H9 (cell line): ENCODE results near the gene LMO1. TPM values are rescaled to one million over a fixed set of nuclear protein-coding genes. Genes with fewer than 3 reads are reported as not detected.

Experiments used
- DNase-seq: peaks from one replicate; pipeline ENCODE4 v3.0.0-alpha.2; 2017
- H2AFZ ChIP-seq: one replicate; pipeline ENCODE4 v1.6.1; 2013; ENCODE audit warnings: mild to moderate bottlenecking, low read length, control low read depth, moderate library complexity
- H2AK5ac ChIP-seq: 2 replicates; pipeline ENCODE4 v1.6.1; 2013; ENCODE audit warnings: low read length, control low read depth, mixed read lengths; ENCODE audit not compliant: insufficient read length
- H2BK120ac ChIP-seq: one replicate; pipeline ENCODE4 v1.6.1; 2013; ENCODE audit warnings: low read depth, mild to moderate bottlenecking, low read length, control low read depth, inconsistent platforms; ENCODE audit not compliant: poor library complexity, severe bottlenecking
- H2BK12ac ChIP-seq: 2 replicates; pipeline ENCODE4 v1.6.1; 2013; ENCODE audit warnings: low read length, control low read depth, mixed read lengths, low read depth; ENCODE audit not compliant: insufficient read length
- H2BK15ac ChIP-seq: 2 replicates; pipeline ENCODE4 v1.6.1; 2013; ENCODE audit warnings: low read depth, low read length, control low read depth
- H2BK20ac ChIP-seq: one replicate; pipeline ENCODE4 v1.6.1; 2013; ENCODE audit warnings: low read depth, mild to moderate bottlenecking, low read length, control low read depth, inconsistent platforms; ENCODE audit not compliant: poor library complexity, severe bottlenecking
- H2BK5ac ChIP-seq: 2 replicates; pipeline ENCODE4 v1.6.1; 2013; ENCODE audit warnings: low read length, control low read depth, mixed read lengths; ENCODE audit not compliant: insufficient read length
- H3K14ac ChIP-seq: 2 replicates; pipeline ENCODE4 v1.6.1; 2013; ENCODE audit warnings: low read length, control low read depth; ENCODE audit not compliant: insufficient read depth
- H3K18ac ChIP-seq: 2 replicates; pipeline ENCODE4 v1.6.1; 2013; ENCODE audit warnings: low read depth, mild to moderate bottlenecking, mixed read lengths, low read length, control low read depth; ENCODE audit not compliant: insufficient read length
- H3K23ac ChIP-seq: 2 replicates; pipeline ENCODE4 v1.6.1; 2013; ENCODE audit warnings: low read length, control low read depth, mixed read lengths, low read depth; ENCODE audit not compliant: insufficient read length
- H3K23me2 ChIP-seq: 2 replicates; pipeline ENCODE4 v1.6.1; 2013; ENCODE audit warnings: low read depth, mild to moderate bottlenecking, mixed read lengths, low read length, control low read depth; ENCODE audit not compliant: insufficient read length, poor library complexity, severe bottlenecking
- H3K27ac ChIP-seq: 2 replicates; pipeline ENCODE4 v1.5.1; 2013; ENCODE audit warnings: low read length, control low read depth, mixed read lengths, low read depth; ENCODE audit not compliant: insufficient read length
- H3K27me3 ChIP-seq: 2 replicates; pipeline ENCODE4 v1.6.1; 2013; ENCODE audit warnings: low read length, control low read depth, inconsistent platforms; ENCODE audit not compliant: insufficient read depth
- H3K4ac ChIP-seq: 2 replicates; pipeline ENCODE4 v1.6.1; 2013; ENCODE audit warnings: low read depth, mild to moderate bottlenecking, control low read depth, inconsistent platforms, low read length, moderate library complexity
- H3K4me1 ChIP-seq: 2 replicates; pipeline ENCODE4 v1.6.1; 2013; ENCODE audit warnings: low read length, control low read depth, inconsistent platforms; ENCODE audit not compliant: insufficient read depth
- H3K4me2 ChIP-seq: 2 replicates; pipeline ENCODE4 v1.6.1; 2013; ENCODE audit warnings: low read length, control low read depth, mixed read lengths; ENCODE audit not compliant: insufficient read length, insufficient read depth
- H3K56ac ChIP-seq: 2 replicates; pipeline ENCODE4 v1.6.1; 2013; ENCODE audit warnings: low read depth, mild to moderate bottlenecking, mixed read lengths, low read length, control low read depth; ENCODE audit not compliant: insufficient read length
- H3K79me1 ChIP-seq: 2 replicates; pipeline ENCODE4 v1.6.1; 2013; ENCODE audit warnings: low read depth, mild to moderate bottlenecking, moderate library complexity, low read length, control low read depth, inconsistent platforms; ENCODE audit not compliant: insufficient read depth, poor library complexity, severe bottlenecking
- H3K79me2 ChIP-seq: 2 replicates; pipeline ENCODE4 v1.6.1; 2013; ENCODE audit warnings: low read length, control low read depth, inconsistent platforms; ENCODE audit not compliant: insufficient read depth
- H3K9ac ChIP-seq: 2 replicates; pipeline ENCODE4 v1.6.1; 2013; ENCODE audit warnings: low read length, control low read depth, mixed read lengths; ENCODE audit not compliant: insufficient read length; ENCODE audit errors: extremely low read depth
- H3K9me3 ChIP-seq: one replicate; pipeline ENCODE4 v1.6.1; 2013; ENCODE audit warnings: low read depth, low read length, inconsistent platforms; ENCODE audit not compliant: control insufficient read depth
- H3T11ph ChIP-seq: one replicate; pipeline ENCODE4 v1.6.1; 2013; ENCODE audit warnings: mild to moderate bottlenecking, low read length, control low read depth, inconsistent platforms
- H4K20me1 ChIP-seq: one replicate; pipeline ENCODE4 v1.6.1; 2013; ENCODE audit not compliant: control insufficient read depth, insufficient read length, insufficient read depth
- H4K5ac ChIP-seq: 2 replicates; pipeline ENCODE4 v1.6.1; 2013; ENCODE audit warnings: low read depth, mild to moderate bottlenecking, mixed read lengths, low read length, control low read depth; ENCODE audit not compliant: insufficient read length
- H4K8ac ChIP-seq: replicated peaks from 2 replicates; pipeline ENCODE4 v1.6.1; 2013; ENCODE audit warnings: low read length, control low read depth, mixed read lengths, low read depth; ENCODE audit not compliant: insufficient read length
- H4K91ac ChIP-seq: 2 replicates; pipeline ENCODE4 v1.6.1; 2013; ENCODE audit warnings: low read depth, mild to moderate bottlenecking, moderate library complexity, mixed read lengths, low read length, control low read depth; ENCODE audit not compliant: insufficient read length
- H3K27ac Mint-ChIP-seq, 3 experiments: 2 replicates in 2 of 3; 3 replicates in 1 of 3; pipeline ENCODE4 v1.8.0; 2020 to 2021; ENCODE audit warnings: mixed read lengths in 3 of 3, mild to moderate bottlenecking in 1 of 3, moderate library complexity in 1 of 3
- H3K27me3 Mint-ChIP-seq: 2 replicates; pipeline ENCODE4 v1.8.0; 2021; ENCODE audit warnings: low read depth, mild to moderate bottlenecking, moderate library complexity, mixed read lengths
- H3K36me3 Mint-ChIP-seq, 3 experiments: 2 replicates in 2 of 3; 3 replicates in 1 of 3; pipeline ENCODE4 v1.8.0; 2020 to 2021; ENCODE audit warnings: low read depth in 3 of 3, mixed read lengths in 3 of 3; ENCODE audit not compliant: insufficient read depth in 1 of 3
- H3K4me1 Mint-ChIP-seq, 2 experiments: 2 replicates each; pipeline ENCODE4 v1.8.0; 2020; ENCODE audit warnings: mixed read lengths in 2 of 2
- H3K4me3 Mint-ChIP-seq, 2 experiments: 2 replicates in 1 of 2; 3 replicates in 1 of 2; pipeline ENCODE4 v1.8.0; 2020 to 2021; ENCODE audit warnings: mild to moderate bottlenecking in 2 of 2, mixed read lengths in 2 of 2, moderate library complexity in 1 of 2
- H3K9me3 Mint-ChIP-seq, 2 experiments: 2 replicates in 1 of 2; 3 replicates in 1 of 2; pipeline ENCODE4 v1.8.0; 2020; ENCODE audit warnings: mild to moderate bottlenecking in 2 of 2, mixed read lengths in 2 of 2, moderate library complexity in 1 of 2
- WGBS: extraction: QIAGEN DNeasy Blood & Tissue Kit; methylation state at CpG from one replicate; pipeline ENCODE4 v1.1.7; 2013; ENCODE audit warnings: missing lambda C conversion rate, low lambda C conversion rate, mixed read lengths; ENCODE audit not compliant: insufficient read length; ENCODE audit errors: extremely low coverage; 5-methylcytosine and 5-hydroxymethylcytosine counted together
- total RNA-seq: library from RNA; stranded (reverse); gene quantifications from 2 replicates; pipeline ENCODE4 v1.2.1, GENCODE V29; 2021
- TF ChIP-seq, protein P1 (sequence below): fragments of 200-600 bp; sonication (generic); conservative IDR thresholded peaks from 3 replicates; pipeline ENCODE4 v1.8.0; 2021; ENCODE audit warnings: antibody characterized with exemption, mild to moderate bottlenecking

Gene LMO1
- total RNA-seq, 1 experiment from 2014 or later: 0.50 TPM

DNA sequence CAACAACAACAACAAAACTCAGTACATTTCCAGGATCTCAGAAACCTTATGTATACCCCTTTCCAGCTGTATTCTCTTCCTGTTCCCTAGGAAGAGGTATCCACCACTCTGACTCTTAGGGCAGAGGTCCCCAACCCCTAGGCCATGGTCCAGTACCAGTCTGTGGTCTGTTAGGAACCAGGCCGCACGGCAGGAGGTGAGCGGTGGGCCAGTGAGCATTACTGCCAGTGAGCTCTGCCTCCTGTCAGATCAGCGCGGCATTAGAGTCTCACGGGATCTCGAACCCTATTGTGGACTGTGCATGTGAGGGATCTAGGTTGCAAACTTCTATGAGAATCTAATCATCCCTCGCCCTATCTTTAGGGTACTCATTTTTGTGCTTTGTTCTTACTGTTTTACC, 43.9 kb upstream of the LMO1 start:
- Histone ChIP-seq H3K4me2 (no peak overlapping the region), H2BK120ac (no peak overlapping the region), H3K9ac (no peak overlapping the region), H4K8ac (no peak overlapping the region), H3T11ph (no peak overlapping the region), H3K56ac (no peak overlapping the region), H3K27ac (no peak overlapping the region), H3K4me1 (no peaks in the 10 kb centered on the region), H4K91ac (no peak overlapping the region), H2BK15ac (no peak overlapping the region), H3K27me3 (no peaks in the 10 kb centered on the region), H3K9me3 (no peaks in the 10 kb centered on the region), H2BK12ac (no peak overlapping the region), H2BK20ac (no peak overlapping the region), H4K20me1 (no peaks in the 10 kb centered on the region), H3K18ac (no peak overlapping the region), H4K5ac (no peak overlapping the region), H2BK5ac (no peak overlapping the region), H2AK5ac (no peak overlapping the region), H3K79me1 (no peaks in the 10 kb centered on the region), H2AFZ (no peak overlapping the region), H3K79me2 (no peaks in the 10 kb centered on the region), H3K23me2 (no peaks in the 10 kb centered on the region), H3K23ac (no peak overlapping the region), H3K4ac (no peak overlapping the region), H3K14ac (no peak overlapping the region)
- DNase-seq: no peak
- Mint-ChIP-seq H3K4me3 (no peak overlapping the region), H3K36me3 (peaks cover 0 to 6% (median 0%) of the 10 kb centered on the region in 3 experiments; a peak in 4 of 7 replicates), H3K27me3 (peaks cover 7% of the 10 kb centered on the region), H3K4me1 (peaks cover 2 to 29% of the 10 kb centered on the region in 2 experiments), H3K27ac (no peak overlapping the region), H3K9me3 (peaks cover 9 to 21% of the 10 kb centered on the region in 2 experiments)
- WGBS: no CpG with 5 or more reads among the region's 8 CpGs
- TF ChIP-seq, protein P1, sequence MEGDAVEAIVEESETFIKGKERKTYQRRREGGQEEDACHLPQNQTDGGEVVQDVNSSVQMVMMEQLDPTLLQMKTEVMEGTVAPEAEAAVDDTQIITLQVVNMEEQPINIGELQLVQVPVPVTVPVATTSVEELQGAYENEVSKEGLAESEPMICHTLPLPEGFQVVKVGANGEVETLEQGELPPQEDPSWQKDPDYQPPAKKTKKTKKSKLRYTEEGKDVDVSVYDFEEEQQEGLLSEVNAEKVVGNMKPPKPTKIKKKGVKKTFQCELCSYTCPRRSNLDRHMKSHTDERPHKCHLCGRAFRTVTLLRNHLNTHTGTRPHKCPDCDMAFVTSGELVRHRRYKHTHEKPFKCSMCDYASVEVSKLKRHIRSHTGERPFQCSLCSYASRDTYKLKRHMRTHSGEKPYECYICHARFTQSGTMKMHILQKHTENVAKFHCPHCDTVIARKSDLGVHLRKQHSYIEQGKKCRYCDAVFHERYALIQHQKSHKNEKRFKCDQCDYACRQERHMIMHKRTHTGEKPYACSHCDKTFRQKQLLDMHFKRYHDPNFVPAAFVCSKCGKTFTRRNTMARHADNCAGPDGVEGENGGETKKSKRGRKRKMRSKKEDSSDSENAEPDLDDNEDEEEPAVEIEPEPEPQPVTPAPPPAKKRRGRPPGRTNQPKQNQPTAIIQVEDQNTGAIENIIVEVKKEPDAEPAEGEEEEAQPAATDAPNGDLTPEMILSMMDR: no peak
